Amygdala (tissue), 56 donors: ENCODE data around the gene FOXJ3.
A peak's percentile ranks its signal among the peaks of the same experiment; 100 is the strongest.

Experiments used
- DNase-seq, 56 donors: peaks; one replicate each; lab custom pipeline; 2025; lab: John Stamatoyannopoulos, UW

Gene FOXJ3

DNA sequence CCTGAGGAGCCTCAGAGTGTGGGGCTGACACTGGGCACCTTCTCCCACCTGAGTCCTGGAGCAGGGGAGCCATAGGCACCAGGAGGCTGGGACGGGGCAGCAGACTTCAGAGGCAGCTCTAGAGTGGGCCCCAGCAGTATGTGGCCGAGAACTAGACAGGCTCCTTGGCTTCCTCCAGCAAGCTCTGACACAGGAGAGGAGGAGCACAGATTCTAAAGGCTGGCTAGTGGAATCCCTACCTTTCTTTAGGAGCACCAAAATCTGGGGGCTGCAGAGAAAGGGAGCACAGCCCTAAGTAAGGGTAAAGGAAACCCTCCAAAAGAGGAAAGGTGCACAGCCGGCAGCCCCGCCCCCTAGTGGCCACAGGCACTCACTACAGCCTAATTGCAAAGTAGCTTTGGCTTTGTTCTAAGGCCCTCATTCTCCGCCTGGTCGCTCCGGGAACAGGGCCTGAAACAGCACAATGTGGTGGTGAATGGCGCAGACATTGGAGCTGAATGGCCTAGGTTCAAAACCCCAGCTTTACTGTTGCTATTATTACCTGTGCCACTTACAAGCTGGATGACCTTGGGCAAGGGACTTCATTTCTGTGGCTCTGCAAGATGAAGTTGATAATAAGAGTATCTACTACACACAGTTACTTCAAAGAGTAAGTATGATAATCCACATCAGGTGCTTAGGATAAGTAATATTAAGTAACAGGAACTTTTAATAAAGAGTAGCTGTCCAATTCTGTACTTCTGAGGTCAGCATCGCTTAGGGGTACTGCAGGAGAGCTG is 161.7 kb downstream of the FOXJ3 start:
- DNase-seq, result peak in 45 of 56 donors; percentile 9 to 71 (median 38)

DNA sequence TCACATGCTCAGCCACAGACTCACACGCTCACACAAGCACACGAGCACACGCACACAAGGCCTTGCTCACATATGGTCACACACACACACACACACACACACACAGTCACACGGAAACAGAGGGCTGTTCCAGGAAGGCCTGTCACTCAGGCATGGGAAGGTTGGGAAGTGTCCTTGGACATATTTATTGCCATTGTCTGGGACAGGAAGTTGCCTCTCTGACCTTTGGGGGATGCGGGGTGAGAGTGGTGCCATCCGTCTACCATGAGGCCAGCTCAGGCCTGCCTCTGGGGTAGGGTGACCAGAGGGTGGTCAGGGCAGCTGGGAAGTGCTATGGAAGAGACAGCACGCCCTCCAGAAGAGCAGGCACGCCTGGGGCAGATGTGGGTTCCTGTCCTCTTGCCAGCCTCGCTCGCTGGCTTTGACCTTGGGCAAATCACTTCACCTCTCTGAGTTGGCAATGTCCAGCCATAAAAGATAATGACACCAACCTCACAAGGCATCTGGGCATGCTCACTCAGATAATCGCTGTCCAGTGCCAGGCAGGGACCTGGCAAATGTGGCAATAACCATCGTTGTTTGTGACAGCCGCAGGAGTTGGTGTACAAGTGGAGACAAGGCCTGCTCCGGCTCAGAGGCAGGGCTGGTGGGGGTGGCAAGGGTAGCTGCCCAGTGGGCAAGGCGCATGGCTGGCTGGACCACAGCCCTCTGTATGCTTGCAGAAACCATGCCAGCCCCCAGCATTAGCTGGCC is 162.5 kb downstream of the FOXJ3 start:
- peak in 2 of 56 donors; percentile 17 to 32 for DNase-seq

- no peak for DNase-seq
These were observed 163.3 kb downstream of the FOXJ3 start for GRCh38 chr1:42171679-42172266.

- DNase-seq, result no peak
These were observed 164.0 kb downstream of the FOXJ3 start for GRCh38 chr1:42170779-42171621.

GRCh38 chr1:42168763-42169162 is 166.3 kb downstream of the FOXJ3 start:
- no peak for DNase-seq

DNA sequence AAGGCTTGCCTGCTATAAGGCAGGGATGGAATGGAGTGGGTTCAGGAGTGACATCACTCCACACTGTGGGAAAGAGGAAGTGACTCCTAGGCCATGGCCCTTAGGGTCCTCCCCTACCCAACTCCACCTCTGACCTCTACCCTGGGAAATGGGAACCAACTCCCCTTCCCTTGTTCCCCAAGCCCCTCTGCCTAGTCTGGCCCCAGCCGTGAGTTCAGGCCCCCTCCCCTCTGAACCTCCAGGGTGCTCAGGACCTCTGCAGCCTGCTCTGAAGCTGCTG is 166.7 kb downstream of the FOXJ3 start:
- DNase-seq, result no peak

GRCh38 chr1:42167611-42168390 is 167.2 kb downstream of the FOXJ3 start:
- no peak for DNase-seq

- peak in 1 of 56 donors; percentile 12 for DNase-seq
These were observed 169.4 kb downstream of the FOXJ3 start for GRCh38 chr1:42165511-42166210.

DNA sequence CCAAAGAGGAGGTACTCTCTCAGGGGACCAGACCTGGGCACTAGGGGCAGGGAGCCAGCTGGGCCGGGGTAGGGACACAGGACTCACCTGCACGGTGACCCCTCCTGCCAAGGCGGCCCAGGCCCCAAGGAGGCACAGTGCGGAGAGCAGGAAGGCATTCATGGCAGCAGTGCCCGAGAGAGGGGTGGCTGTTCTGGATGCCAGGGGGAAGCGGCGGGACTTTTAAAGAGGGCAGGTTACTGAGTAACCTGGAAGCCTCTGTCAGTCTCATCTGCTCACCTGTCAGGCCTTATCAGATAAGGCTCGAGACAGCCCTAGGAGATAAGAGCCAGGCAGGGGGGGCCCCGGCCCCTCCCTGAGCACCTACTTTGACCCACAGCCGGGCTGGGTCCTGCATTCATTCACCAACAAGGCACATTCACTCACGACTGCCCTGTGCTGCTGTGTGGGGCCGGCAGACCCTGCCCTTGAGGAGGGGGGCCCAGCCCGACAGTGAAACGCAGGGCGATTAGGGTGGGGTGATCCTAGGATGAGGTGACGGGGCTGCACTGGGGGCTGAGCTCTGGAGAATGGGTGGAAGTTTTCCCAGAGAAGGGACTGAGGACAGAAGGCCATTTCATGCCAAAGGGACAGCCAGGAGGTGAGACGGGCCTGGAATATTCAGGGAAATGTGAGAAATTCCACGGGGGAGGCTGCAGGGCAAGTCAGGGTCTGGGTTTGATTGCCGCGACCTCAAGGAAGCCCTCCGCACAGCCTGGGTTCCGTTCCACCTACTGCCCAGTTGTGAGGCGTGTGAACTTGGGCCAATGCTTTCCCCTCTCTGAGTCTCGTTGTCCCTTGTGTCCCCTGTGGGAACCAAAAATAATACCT is 170.2 kb downstream of the FOXJ3 start, which contains the start of gene GUCA2A:
TSS of gene GUCA2A (minus strand) at position 195 of the 870 bp plus-strand sequence. CDS start at position 162, 33 bp downstream.
- DNase-seq, result no peak

DNA sequence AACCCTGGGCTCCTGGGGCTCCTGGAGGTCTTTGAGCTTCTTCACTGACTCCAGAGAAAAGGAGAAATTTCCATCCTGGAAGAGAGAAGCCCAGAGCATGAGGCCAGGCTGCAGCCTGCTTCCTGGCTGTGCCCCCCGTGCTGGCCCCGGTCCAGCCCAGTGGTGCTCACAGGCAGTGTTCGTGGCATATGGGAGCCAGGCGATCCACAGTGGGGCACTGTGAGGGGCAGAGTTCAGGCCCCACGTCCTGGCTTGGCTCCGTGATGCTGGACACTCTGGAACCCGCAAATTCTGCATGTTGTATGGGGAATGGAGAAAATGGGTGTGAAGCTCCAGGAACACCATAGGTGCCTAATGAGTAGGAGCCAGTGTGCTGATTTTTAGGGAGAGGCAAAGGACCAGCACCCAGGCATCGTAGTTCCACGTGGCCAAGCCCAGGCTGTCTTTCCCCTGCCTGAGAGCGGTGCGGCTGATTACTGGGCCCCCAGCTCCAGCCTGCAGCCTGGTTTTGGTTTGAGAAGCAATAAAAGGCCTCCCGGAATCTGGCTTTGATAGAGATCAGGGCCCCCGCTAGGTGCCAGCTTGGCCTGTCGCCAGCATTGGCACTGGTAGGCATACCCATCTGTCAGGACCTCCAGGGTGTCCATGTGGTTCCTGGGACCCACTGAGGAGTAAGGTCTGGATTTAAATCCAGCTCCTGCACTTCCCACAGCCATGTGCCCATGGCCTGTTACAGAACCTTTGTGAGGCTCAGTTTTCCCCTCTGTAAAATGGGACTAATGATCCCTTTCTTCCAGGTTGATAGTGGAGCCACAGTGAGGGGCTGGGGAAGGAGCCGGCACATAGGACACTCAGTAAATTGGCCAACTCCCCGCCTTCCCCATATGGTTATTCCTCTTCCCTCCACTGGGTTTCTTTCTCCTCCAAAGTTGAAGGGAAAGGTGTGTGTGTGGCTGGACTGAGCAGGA is 171.2 kb downstream of the FOXJ3 start:
- DNase-seq, result no peak

GRCh38 chr1:42163114-42163513 is 171.9 kb downstream of the FOXJ3 start:
- DNase-seq, result no peak

DNA sequence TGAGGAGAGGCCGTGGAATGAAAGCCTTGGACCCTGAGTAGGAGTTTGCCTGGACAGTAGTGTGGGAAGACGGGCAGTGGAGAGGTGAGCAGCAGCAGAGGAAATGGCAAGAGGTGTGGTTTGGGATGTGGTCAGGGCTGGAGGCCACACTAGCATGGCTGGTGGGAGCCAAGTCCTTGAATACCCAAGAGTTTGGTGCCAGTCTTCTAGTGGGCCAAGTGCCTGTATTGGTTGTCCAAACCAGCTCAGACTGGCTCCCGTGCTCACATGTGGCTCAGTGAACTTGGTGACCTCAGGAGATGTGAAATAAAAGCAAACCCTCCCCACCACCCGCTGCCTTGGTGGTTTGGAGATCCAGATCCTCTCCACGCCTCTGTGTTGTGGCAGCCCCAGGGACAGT is 172.9 kb downstream of the FOXJ3 start:
- DNase-seq, result no peak

- DNase-seq, result no peak
These were observed 176.8 kb downstream of the FOXJ3 start for GRCh38 chr1:42158189-42158588.

- DNase-seq, result no peak
These were observed 177.4 kb downstream of the FOXJ3 start for GRCh38 chr1:42157667-42158066.

DNA sequence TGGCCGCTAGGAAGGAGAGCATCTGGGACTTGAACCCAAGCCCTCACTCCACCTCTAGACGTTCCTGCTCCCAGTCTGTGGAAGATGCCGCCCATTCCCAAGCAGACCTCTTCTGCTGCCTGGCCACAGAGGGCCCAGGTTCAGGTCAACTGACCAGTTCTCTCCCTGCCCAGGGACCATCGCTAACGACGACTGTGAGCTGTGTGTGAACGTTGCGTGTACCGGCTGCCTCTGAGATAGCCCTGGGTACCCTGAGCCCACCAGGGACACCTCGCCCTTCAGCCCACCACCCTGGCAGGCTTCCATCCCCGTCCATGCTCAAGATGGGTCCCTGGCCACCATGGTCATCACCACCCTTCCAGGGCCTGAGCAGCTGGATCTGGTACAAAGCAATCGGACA is 179.7 kb downstream of the FOXJ3 start:
- no peak for DNase-seq

- DNase-seq, result no peak
These were observed 180.3 kb downstream of the FOXJ3 start for GRCh38 chr1:42154685-42155084.

- no peak for DNase-seq
These were observed 181.4 kb downstream of the FOXJ3 start for GRCh38 chr1:42153624-42154023.
